GM19438 (cell line): ENCODE measurements around the gene GZMB.
"Not testable (repeated sequence)": the region's sequence is repeated elsewhere in the genome, so short reads cannot be mapped to it uniquely, and the experiment has no call there.

ENCODE experiments used
- ATAC-seq: cut with Tn5 transposase; IDR thresholded peaks from one replicate; pipeline ENCODE4 v1.9.1; 2021; ENCODE audit warnings: low read depth; ENCODE audit not compliant: unreplicated experiment

GZMB gene, protein sequence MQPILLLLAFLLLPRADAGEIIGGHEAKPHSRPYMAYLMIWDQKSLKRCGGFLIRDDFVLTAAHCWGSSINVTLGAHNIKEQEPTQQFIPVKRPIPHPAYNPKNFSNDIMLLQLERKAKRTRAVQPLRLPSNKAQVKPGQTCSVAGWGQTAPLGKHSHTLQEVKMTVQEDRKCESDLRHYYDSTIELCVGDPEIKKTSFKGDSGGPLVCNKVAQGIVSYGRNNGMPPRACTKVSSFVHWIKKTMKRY

DNA sequence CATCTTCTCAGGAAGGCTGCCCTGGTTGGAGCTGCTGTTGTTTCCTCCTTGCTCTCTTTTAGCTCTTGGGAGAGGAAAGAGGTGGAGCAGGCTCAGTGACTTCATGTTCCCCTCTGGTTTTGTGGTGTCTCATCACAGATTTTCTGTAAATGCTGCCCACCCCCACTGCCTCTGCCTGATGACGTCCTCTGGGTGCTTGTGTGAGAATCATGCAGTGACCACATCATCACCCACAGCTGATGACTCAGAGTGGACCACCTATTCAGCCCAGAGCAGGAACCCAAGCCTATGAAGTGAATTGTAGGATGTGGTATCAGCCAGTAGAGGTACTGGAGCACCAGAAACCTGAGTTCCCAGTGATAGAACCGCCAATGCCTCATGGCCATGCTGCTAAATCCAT lies at the start of gene GZMB:
TSS of gene GZMB (minus strand) at position 33 of the 400 bp plus-strand sequence. CDS start at position 3, 30 bp downstream.
- no peak for ATAC-seq

DNA sequence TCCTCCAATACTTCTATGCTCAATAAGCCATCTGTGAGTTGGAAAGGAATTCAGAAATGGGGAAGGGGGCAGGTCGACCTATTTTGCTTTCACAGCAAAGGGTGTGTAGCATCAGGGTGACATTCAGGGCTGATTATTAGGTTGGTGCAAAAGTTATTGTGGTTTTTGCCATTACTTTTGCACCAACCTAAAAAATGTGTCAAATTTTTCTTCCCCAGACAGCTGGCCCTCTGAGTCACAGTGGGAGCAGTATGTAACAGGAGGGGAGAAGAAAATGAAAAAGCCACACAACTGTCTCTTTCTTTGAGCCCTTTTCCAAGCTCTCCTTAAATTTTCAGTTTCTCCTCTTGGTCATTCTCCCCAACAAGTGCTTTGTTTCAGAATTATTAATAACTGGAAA lies 47.1 kb upstream of the GZMB start:
- ATAC-seq: no peak

DNA sequence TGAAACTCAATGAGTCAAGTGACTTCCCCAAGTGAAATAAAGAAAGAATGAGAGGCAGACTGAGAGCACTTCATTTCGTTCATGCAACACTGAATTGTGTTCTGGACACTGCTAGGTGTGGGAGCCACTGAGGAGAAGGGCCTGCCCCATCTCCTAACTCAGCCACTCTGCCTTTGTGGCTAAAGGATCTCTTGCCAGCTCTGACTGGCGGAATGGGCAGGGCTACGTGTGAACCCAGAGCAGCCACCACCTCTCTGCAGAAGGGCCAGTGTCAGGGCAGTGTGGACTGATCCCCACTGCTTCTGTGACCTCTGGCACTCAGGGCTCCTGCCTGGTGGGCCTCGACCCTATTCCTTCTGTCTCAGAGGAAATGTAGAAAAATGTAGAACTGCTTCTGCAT lies 46.5 kb upstream of the GZMB start:
- no peak for ATAC-seq

DNA sequence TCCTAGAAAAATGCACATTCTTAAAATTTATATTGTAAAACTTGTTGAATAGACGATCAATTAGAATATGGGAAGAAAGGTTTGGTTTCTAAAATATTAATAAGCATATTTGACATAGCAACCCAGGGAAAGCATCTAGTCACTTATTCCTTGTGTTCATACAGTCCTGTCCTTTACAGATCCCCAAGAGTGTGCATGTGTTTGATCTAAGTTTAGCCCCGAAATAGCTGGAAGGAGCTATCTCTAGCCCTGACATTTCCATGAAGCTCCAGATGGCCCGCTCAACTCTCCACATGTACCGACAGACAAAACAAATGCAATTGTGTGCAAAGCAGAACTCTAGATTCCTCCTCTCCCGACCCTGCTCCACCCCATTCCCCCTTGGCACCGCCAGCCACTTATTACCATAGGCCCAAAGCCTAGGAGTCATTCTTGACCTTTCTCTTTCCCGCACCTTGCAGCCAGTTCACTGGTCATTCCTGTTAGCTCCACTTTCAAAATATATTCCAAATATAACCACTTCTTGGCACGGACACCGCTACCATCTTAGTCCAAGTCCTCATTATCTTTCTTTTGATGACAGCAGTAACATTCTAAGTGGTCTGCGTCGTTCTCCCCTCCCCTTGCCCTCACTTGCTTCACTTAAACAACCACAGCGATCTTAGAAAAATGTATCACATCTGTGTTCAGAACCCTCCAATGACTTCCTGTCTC lies 45.4 kb upstream of the GZMB start:
- no peak for ATAC-seq

DNA sequence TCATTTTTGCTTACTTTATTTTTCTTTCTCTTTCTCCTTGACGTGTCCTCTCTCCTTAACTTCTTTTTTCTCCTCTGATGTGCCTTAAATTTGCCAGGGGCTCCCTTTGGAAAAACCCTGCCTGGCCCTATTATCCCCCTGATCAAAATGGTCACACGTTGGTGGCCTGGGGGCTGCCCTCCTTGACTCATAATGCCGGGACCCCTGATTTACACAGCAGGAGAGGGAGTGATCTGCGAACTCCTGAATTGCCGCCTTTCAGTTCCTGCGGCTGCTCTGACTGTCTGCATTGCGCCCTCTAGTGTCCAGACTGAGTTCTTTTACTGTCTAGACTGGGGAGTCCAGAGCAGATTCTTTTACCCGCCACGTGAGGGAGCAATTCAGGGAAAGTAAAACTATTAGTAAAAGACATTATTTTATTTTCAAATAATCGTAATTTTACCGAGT lies 44.8 kb upstream of the GZMB start:
- peak; percentile 72 for ATAC-seq

DNA sequence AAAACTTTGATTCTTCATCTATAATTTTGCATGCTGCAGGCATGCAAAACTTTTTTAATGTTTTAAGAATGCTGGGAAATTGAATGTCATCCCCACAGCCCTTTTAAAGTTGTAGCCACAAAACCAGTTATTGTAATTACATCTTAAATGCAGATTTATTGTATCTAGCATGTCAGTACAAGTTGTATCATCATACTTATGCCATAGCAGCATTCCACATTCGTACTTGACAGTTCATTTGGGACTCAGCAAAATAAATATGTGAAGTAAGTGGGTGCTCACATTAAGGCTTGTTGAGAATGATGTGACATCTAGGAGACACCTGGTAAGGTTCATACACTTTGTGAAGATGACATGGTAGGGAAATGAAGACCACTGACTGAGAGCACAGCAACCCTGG lies 44.0 kb upstream of the GZMB start:
- no peak for ATAC-seq

DNA sequence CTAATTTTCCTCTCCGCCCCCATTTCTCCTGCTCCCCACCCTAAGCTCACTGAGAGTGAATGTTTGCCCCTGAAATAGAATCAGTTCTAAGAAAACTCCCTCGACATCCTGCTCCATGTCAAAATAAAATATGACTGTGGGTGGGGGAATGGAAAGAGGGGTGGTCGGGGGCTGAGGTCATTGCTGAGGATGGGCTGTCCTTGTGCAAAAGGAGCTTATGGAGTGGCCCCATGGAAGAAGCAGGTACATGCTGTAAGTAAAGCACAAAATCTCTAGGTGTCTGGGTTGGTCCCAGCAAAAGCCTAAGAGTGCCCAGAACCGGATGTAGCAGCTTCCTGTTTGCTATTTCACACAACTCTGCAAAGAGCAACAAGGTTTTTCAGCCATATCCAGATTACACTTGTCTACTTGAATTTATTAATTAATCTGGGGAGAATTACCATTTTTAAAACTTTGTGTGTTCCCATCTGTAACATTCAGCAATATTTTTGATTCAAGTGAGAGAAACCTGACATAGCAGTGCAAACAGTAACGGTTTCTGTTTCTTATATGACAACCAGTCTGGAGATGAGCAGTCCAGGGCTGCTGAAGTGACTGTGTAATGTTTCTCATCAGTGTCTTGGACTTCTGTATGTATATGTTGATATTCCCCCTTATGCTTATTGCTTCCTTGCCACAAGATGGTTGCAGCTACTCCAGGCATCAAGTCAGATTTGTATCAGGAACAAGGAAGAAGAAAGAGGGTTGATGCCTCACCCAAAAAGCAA lies 40.4 kb upstream of the GZMB start:
- peak; percentile 59 for ATAC-seq

DNA sequence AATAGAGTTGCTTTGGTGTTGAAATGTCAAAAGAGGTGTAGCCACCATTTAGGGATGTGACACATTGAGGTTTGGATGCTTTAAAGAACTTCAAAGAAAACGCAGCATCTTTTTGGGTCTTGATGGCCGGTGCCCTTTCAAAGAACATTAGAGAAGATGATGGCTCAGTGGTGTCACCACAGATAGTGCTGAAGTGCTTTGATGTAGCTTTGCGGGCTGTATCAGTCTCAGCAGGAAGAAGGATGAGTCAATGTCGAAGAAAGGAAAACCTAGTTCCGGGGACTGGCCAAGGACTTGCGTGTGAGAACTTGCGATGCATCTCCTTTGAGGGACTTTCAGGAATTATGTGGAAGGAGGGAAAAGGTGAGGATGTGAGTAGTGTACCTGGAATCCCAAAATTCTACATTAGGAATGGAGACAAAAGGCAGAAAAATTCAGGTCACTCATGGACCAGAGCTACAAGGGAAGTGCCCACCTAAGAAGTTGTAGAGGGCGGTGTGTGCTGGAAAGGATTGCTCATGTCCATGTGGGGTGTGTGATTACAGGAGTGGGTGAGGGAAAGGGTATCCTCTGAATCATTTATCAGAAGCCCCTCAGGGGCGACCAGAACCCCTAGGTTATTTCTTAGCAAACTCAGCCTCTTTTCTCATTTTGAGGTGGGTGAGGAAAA lies 39.7 kb upstream of the GZMB start:
- peak; percentile 60 for ATAC-seq

DNA sequence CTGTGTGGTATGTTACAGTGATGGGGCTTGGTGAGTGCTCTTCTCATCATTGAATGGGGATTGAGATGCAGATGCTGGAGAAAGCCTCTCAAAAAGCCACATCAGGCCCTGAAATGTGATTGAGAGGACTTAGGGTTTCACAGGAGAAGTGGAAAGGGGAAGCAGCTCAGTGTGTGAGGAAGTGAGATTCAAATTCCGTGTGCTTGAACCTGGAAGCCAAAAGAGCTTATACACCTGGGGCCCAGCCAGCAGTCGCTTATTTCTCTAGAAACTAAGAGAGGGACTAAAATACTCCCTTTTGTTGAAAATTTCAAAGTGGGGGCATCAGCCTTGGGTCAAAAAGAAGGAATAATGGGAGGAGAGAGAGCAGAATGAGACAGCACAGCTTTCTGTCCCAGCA lies 39.1 kb upstream of the GZMB start:
- peak; percentile 59 for ATAC-seq

DNA sequence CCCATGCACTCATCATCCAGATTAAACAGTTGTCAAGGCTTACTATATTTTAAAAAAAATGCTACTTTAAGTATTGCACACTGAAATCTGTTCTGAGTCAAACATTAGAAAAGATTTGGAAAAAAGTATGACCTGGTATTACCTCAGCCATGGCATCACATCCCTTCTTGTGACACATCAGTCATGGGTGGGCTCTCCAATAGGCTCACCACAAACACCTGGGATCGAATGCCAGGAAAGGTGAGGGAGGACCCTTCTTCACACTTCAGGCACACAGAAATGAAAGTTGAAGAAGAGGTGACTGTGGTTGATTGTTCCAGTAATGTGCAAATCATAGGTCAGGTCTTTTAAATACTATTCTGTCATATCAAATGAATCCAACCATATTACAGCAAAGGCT lies 36.6 kb upstream of the GZMB start:
- ATAC-seq: no peak

DNA sequence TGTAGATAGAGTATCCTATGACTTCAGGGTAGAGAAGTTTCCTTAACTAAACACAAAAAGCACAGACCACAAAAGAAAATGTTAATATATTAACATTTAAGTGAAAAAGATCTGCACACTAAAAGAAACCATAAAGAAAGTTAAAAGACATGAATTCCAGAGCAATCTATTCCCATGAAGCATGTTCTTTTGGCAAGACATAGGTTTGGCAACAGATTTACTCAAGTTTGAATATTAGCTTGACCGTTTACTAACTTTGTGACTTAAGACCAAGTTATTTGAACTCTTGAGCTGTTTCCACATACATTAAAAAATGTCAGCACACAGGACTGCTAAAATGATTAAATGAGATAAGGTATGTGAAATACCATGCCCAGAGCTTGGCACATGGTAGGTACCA lies 35.7 kb upstream of the GZMB start:
- no peak for ATAC-seq

DNA sequence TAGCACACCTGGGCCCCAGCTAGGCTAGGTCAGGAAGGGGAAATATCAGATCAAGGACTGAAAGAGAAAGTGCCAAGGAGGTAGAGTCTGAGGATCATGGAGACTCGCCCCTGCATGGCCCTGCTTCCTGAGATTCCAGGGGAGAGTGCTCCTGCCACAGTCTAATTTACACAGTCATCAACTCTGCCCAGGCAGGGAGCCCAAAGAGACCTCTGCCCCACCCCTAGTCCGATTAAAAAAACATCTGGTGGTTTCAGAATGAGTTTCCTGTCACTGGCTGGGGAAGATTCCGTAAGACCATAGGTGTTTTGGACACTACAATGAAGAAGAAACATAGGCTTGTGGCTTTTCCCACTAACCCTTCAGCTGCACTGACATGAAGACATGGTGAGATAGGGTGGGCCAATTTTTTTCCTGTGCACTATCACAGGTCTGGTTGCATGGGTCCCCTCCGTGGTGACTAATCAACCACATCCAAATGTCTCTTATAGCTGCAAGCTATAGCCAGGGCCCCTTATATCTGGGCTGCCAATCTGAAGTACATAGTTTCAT lies 31.5 kb upstream of the GZMB start:
- ATAC-seq: peak; percentile 92

DNA sequence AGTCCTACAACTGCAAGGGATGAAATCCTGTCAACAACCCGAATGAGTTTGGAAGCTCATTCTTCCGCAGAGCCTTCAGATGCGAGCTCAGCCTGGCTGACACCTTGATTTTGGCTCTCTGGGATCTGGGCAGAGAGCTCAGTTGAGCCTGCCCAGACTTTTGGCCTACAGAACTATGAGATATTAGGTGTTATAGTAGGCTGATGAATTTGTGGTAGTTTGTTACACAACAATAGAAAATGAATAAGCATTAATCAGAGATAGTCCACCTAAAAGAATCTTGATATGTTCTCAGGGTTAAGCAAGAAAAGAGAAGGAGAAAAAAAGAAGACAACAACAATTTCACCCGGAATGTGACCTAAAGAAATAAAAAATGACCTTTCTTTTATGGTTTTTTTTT lies 30.4 kb upstream of the GZMB start:
- no peak for ATAC-seq

DNA sequence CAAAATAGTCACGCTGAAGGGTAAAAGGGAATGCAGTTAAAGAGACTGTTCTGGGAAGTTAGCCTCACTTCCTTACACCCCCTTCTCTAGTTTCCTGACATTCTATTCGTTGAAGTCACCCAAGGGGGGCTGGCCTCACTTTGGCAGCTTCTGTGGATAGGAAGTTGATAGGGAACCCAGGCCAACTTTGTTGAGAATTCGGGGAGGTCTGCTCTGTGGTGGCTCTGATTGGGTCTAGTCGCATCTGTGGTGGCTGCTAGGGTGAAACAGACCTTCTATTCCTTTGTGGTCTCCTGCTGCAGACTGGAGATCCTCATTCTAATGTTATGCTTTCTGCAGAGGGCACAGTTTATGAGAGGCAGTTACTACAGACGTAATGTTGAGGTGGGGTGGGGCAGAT lies 28.8 kb upstream of the GZMB start:
- no peak for ATAC-seq

DNA sequence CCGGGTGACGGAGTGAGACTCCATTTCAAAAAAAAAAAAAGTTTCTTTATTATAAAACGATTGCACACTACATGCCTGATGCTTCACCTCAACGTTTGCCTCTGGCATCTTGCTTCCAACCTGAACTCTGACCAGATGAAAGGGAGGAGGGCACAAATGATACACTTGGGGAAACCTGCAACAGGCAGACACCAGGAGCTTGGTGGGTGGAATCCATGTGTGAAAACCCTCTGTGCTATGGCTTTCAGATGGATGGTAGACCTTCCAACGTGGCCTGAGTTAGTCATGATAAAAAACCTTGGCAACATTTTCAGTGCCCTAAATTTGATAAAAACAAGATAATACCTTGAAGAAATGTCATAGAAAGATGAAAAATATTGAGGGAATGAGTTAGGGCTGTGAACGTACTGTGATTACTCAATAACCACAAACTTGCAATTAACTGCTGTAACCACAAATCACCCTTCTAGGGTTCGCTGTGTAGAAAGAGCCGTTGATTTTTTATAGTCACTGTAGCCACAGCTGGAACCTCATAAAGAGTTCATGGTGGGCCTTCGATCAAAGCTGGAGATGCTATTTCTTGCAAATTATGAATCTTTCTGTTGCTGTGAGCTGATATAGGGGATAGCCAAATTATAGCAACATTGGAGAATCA lies 26.1 kb upstream of the GZMB start:
- ATAC-seq: no peak

DNA sequence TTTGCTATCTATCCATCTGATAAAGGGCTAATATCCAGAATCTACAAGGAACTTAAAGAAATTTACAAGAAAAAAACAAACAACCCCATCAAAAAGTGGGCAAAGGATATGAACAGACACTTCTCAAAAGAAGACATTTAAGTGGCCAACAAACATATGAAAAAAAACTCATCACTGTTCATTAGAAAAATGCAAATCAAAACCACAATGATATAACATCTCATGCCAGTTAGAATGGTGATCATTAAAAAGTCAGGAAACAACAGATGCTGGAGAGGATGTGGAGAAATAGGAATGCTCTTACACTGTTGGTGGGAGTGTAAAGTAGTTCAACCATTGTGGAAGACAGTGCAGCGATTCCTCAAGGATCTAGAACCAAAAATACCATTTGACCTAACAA lies 14.4 kb upstream of the GZMB start:
- not testable (repeated sequence) for ATAC-seq

DNA sequence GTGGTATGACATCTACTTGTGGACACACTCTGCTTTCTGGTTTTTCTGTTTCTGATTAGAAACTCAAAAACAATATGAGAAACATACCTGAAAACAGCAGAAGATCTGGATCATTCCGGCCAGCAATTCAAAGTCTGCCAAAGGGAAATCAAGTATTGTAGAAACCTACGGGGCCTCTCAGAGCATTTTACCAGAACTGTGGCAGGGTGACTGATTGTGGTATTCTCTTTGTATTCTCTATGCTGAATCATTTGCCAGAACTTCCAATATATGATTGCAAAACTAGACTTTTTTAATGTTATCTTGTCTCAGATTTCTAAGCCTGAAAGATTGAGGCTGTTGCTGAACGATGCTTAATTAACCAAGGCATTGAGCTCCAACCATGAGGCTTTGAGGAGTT lies 5.9 kb upstream of the GZMB start:
- ATAC-seq: no peak

DNA sequence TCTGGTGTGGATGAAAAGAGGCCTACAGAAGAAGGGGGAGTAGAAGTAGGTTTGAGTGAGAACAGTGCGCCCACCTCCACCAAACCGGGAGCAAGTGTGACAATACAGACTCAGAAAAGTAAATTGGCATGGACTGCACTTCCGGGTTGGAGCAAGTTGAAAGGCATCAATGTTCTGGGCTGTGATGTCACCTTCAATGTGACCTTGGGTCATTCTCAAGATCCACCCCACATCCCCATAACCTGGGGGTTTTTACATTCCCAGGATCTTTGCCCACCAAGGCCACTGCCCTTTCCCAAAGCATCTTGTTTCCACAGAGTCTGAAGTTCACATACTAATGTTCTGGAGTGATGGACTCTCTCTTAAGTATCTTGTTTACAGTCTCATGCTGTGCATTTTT lies 5.3 kb upstream of the GZMB start:
- no peak for ATAC-seq

DNA sequence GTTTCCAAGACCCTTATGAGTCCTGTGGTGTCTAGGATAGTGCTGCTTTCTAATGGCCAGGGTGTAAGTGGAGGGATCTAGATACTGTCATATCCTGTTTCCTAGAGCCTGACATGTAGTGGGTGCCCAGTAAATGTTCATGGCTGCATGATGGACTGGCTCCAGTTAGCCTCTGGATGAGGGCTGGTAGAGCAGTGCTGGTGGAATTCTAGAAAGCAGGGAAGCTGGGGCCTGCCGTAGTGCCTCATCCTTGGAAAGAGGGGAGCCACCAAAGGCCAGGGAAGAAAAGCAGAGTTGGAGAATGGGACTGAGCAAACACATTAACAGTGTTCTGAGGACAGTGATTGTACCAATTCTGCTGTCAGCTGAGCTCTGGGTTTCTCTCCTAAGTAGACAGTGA lies 637 bp downstream of the GZMB start:
- ATAC-seq: no peak

DNA sequence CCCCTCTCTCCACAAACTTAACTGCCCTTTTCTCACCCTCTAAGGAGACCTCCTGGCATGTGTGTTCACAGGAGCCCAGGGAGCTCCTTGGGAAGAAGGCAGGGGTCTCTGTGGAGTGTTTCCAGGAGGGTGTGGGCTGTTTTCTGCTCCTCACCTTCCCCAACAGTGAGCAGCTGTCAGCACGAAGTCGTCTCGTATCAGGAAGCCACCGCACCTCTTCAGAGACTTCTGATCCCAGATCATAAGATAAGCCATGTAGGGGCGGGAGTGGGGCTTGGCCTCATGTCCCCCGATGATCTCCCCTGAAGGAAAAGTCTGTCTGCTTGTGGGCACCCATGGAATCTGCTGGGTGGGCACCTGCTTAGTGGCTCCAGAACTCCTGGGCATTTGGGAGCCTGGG lies 1.2 kb downstream of the GZMB start:
- ATAC-seq: no peak
